ENCODE data around the gene PLPP4. TPM values are rescaled to one million over a fixed set of nuclear protein-coding genes. Genes with fewer than 3 reads are reported as not detected.

PLPP4 gene
- total RNA-seq, 1 donor from 2014 or later: not detected

GRCh38 chr10:120598386-120598785, 141.4 kb downstream of the PLPP4 start:
- Histone ChIP-seq H3K27ac (no peak overlapping the region), H3K27me3 (no peaks in the 10 kb centered on the region), H3K4me1 (no peaks in the 10 kb centered on the region), H3K36me3 (no peaks in the 10 kb centered on the region), H3K9me3 (no peaks in the 10 kb centered on the region), H3K4me3 (no peak overlapping the region)
- intact Hi-C loops (cut with DNase I): no loop called here
- TF ChIP-seq CTCF (IDR thresholded peaks at IDR 0.05): no peak
- DNase-seq (ENCODE audit: low spot score in 2 of 2): no peak

DNA sequence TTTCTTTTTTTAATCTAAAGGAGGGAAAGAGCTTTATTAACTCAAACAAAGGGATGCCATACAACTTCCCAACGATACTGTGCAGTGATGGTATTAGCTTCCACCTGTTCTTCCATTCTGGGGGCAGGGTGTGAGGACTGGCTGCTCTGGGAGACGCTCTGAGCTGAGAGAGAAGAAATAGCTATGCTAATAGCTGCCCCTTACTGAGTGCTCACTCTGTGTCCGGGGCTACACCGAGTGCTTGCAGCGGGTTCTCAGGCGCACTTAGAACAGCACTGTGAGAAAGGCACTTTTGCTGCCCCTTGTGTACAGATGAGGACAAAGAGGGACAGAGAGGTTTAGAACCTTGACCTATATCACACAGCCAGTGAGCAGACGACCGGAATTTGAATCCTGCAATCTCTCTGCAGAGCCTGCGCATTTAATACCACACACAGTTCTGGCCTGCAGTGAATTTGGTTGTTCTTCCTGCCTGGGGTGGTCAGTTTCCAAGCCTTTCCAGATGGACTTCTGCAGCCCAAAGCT, 142.2 kb downstream of the PLPP4 start:
- H3K27me3 ChIP-seq: no peaks in the 10 kb centered on the region
- no peak overlapping the region for H3K27ac ChIP-seq
- no peaks in the 10 kb centered on the region for H3K9me3 ChIP-seq
- H3K4me1 ChIP-seq: no peaks in the 10 kb centered on the region
- no peaks in the 10 kb centered on the region for H3K36me3 ChIP-seq
- no peak for DNase-seq (ENCODE audit: low spot score in 2 of 2)
- H3K4me3 ChIP-seq: no peak overlapping the region
- intact Hi-C loops (cut with DNase I): no loop called here
- TF ChIP-seq CTCF (IDR thresholded peaks at IDR 0.05): no peak

- no peak overlapping the region for H3K27ac ChIP-seq
- H3K9me3 ChIP-seq: no peaks in the 10 kb centered on the region
- H3K27me3 ChIP-seq: no peaks in the 10 kb centered on the region
- no peak overlapping the region for H3K4me3 ChIP-seq
- DNase-seq (ENCODE audit: low spot score in 2 of 2): no peak
- no peaks in the 10 kb centered on the region for H3K36me3 ChIP-seq
- TF ChIP-seq CTCF (IDR thresholded peaks at IDR 0.05): no peak
- no peaks in the 10 kb centered on the region for H3K4me1 ChIP-seq
- intact Hi-C loops (cut with DNase I): no loop called here
Observed at GRCh38 chr10:120600871-120601649, 144.0 kb downstream of the PLPP4 start.

DNA sequence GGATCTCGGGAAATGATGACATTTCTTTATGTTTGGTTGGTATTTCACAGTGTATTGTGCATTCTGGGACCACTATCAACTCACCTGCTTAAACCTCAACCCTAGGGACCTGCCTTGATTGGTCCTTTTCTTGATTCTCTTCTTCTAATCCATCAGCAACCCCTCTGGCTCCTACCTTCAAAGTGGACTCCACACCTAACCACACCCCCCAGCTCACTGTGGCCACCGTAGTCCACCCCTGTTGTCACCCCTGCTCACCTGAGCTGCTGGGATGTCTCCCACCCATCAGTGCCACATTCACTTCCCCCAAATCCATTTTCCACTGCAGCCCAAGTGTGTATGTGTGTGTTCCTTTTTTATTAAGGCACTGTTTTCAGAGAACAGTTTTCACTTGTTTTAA, 145.0 kb downstream of the PLPP4 start:
- no peak for TF ChIP-seq CTCF (IDR thresholded peaks at IDR 0.05)
- H3K4me3 ChIP-seq: no peak overlapping the region
- intact Hi-C loops (cut with DNase I): no loop called here
- H3K4me1 ChIP-seq: no peaks in the 10 kb centered on the region
- H3K27me3 ChIP-seq: no peaks in the 10 kb centered on the region
- no peak for DNase-seq (ENCODE audit: low spot score in 2 of 2)
- H3K27ac ChIP-seq: no peak overlapping the region
- H3K9me3 ChIP-seq: no peaks in the 10 kb centered on the region
- no peaks in the 10 kb centered on the region for H3K36me3 ChIP-seq

DNA sequence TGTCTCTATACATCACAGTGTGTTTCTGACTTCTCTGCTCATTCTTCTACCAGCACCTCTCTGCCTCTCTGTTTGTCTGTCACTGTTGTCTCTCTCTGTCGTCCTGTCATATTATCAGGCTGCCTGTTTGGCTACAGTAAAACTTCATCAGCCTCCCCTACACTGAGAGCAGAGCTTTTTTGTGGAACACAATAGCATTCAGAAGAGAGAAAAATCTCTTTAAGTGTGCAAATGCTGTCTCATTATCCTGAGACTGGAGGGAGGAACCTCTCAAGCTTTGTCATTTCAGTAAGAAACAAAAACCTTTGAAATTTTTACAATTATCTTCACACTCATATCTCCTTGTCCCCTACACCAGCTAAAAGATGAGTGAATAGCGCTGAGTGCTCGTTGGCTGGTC, 148.4 kb downstream of the PLPP4 start:
- H3K9me3 ChIP-seq: no peaks in the 10 kb centered on the region
- TF ChIP-seq CTCF (IDR thresholded peaks at IDR 0.05): no peak

More for the DNA sequence above, 148.4 kb downstream of the PLPP4 start:
- DNase-seq (ENCODE audit: low spot score in 2 of 2): no peak
- H3K4me3 ChIP-seq: no peak overlapping the region
- H3K36me3 ChIP-seq: no peaks in the 10 kb centered on the region
- H3K27ac ChIP-seq: no peak overlapping the region
- intact Hi-C loops (cut with DNase I): no loop called here
- no peaks in the 10 kb centered on the region for H3K27me3 ChIP-seq
- H3K4me1 ChIP-seq: no peaks in the 10 kb centered on the region
